ENCODE measurements around the gene ZIC5.

DNA sequence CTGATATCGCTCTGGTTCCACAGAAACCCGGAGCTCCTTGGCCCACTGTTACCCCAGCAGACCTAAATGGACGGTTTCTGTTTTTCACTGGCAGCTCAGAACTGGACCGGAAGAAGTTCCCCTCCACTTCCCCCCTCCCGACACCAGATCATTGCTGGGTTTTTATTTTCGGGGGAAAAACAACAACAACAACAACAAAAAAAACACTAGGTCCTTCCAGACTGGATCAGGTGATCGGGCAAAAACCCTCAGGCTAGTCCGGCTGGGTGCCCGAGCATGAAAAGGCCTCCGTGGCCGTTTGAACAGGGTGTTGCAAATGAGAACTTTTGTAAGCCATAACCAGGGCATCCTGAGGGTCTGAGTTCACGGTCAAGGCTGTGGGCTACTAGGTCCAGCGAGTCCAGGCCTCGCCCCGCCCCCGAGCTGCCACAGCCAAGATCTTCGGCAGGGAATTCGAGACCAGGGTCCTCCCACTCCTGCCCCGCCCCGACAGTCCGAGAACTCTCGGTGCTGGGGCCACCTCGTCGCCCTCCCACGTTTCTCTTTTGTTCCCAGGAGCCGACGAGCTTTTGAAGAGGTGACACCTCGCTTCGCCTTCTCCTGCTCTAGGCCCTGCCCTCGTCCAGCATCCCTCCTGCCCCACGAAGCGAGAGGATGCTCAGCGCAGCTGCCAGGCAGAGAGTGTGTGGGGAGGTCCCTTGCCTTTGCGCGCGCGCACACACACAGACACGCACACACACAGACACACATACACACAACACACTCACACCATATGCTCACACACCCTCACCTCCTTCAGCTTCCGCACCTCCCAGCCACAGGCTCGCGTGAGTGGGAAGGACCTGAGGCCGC, 18.8 kb upstream of the ZIC5 start:
- TF ChIP-seq, protein P1, sequence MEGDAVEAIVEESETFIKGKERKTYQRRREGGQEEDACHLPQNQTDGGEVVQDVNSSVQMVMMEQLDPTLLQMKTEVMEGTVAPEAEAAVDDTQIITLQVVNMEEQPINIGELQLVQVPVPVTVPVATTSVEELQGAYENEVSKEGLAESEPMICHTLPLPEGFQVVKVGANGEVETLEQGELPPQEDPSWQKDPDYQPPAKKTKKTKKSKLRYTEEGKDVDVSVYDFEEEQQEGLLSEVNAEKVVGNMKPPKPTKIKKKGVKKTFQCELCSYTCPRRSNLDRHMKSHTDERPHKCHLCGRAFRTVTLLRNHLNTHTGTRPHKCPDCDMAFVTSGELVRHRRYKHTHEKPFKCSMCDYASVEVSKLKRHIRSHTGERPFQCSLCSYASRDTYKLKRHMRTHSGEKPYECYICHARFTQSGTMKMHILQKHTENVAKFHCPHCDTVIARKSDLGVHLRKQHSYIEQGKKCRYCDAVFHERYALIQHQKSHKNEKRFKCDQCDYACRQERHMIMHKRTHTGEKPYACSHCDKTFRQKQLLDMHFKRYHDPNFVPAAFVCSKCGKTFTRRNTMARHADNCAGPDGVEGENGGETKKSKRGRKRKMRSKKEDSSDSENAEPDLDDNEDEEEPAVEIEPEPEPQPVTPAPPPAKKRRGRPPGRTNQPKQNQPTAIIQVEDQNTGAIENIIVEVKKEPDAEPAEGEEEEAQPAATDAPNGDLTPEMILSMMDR (IDR thresholded peaks at IDR 0.05), result no peak
- TF ChIP-seq POLR2A (IDR thresholded peaks at IDR 0.05) (no peak), EP300 (IDR thresholded peaks at IDR 0.05) (no peak)
